Measurements from ENCODE around the gene ETFB. TPM values are rescaled to one million over a fixed set of nuclear protein-coding genes. Genes with fewer than 3 reads are reported as not detected.

Gene ETFB
- total and polyA plus RNA-seq, 2 experiments from 2014 or later, result 203 to 433 TPM

DNA sequence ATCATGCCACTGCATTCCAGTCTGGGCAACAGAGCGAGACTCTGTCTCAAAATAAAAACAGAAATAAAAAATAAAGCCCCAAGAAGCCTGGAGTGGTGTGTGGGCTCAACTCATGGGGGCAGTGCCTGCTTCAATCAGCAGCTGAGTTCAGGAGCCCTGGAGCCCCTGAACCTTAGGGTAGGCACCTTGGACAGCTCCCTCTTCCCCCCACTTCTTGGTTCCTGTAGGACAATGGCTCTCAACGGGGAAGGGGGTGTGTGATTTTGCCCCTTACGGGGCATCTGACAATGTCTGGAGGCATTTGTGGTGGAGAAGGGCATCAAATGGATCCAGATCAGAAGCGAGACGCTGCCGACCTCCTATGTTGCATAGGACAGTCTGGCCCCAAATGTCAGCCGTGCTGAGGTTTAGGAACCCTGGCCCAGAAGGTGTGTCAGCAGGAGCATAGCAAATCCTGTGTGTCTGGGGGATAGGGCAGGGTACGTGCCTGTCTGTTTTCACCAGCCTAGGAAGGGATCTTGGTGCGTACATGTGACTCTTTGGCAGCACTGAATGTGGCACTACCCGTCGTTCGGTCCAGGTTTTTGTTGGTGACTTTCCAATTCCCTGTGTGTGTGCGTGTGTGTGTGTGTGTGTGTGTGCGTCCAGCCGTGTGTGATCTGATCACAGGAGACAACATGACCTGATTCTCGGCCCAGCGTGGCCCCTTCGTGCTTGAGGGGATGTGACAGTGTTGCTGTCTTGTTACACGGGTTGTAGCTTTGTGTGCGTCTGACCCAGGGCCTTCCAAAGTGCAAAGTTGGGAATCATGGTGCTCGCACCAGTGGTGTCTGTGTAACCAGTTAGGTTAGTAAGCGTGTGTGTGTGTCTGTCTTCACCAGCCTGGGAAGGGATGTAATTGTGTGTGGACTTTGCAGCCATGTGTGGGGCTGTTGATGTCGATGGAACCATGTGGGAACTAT is 47.2 kb downstream of the ETFB start:
- no peaks in the 10 kb centered on the region for H3K36me3 ChIP-seq
- H3K27ac ChIP-seq, result no peak overlapping the region
- TF ChIP-seq, protein P1, sequence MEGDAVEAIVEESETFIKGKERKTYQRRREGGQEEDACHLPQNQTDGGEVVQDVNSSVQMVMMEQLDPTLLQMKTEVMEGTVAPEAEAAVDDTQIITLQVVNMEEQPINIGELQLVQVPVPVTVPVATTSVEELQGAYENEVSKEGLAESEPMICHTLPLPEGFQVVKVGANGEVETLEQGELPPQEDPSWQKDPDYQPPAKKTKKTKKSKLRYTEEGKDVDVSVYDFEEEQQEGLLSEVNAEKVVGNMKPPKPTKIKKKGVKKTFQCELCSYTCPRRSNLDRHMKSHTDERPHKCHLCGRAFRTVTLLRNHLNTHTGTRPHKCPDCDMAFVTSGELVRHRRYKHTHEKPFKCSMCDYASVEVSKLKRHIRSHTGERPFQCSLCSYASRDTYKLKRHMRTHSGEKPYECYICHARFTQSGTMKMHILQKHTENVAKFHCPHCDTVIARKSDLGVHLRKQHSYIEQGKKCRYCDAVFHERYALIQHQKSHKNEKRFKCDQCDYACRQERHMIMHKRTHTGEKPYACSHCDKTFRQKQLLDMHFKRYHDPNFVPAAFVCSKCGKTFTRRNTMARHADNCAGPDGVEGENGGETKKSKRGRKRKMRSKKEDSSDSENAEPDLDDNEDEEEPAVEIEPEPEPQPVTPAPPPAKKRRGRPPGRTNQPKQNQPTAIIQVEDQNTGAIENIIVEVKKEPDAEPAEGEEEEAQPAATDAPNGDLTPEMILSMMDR (IDR thresholded peaks at IDR 0.05; ENCODE audit: low read depth, low read length), result no peak
- no peak overlapping the region for H3K4me3 ChIP-seq
- H3K4me1 ChIP-seq (ENCODE audit: low read depth), result no peaks in the 10 kb centered on the region
- no peaks in the 10 kb centered on the region for H3K9me3 ChIP-seq (ENCODE audit: low read depth)
- no peaks in the 10 kb centered on the region for H3K27me3 ChIP-seq
- no peak for DNase-seq (ENCODE audit: low read depth in 1 of 2, low spot score in 1 of 2)

DNA sequence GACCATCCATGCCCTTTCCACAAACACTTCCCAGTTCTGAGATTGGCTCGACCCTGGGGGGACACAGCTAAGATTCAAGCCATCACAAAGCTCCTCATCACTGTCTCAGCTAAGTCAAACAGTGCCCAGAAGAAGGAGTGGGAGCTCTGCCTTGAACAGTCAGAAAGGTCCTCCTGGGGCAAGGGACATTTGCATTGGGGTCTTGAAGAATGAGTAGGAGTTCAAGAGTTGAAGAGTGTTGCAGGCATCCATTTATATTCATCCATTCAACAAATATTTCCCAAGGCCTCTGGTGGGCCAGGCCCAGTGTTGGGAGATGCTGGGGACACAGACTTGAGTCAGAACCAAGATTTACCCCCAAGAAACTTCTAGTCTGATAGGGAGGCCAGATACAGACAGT is 48.2 kb downstream of the ETFB start:
- Histone ChIP-seq H3K4me3 (no peak overlapping the region), H3K27ac (no peak overlapping the region), H3K36me3 (no peaks in the 10 kb centered on the region), H3K27me3 (no peaks in the 10 kb centered on the region), H3K4me1 (ENCODE audit: low read depth) (no peaks in the 10 kb centered on the region), H3K9me3 (ENCODE audit: low read depth) (no peaks in the 10 kb centered on the region)
- TF ChIP-seq, protein P1 (IDR thresholded peaks at IDR 0.05; ENCODE audit: low read depth, low read length), result no peak
- DNase-seq (ENCODE audit: low read depth in 1 of 2, low spot score in 1 of 2), result no peak

DNA sequence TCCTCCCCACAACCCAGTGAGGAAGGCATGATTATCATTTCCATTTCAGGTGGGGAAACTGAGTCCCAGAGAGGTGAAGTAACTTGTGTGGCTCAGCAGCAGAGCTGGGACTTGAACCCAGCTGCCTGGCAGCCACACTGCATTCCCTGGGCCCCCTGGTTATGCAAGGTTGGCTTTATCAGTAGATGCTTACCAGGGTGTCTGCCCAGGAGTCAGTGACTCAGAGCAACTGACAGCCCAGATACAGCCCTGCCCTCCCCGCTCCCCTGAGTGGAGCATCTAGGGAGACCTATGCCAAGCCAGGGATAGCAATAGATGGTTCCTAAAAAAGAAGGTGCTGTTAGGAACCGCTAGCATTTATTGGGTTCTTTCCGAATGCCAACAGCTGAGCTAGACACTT is 48.8 kb downstream of the ETFB start:
- Histone ChIP-seq H3K4me1 (ENCODE audit: low read depth) (no peaks in the 10 kb centered on the region), H3K4me3 (no peak overlapping the region), H3K9me3 (ENCODE audit: low read depth) (no peaks in the 10 kb centered on the region), H3K27ac (no peak overlapping the region), H3K36me3 (no peaks in the 10 kb centered on the region), H3K27me3 (no peaks in the 10 kb centered on the region)
- peak in 1 of 2 donors; percentile 27 for DNase-seq (ENCODE audit: low read depth in 1 of 2, low spot score in 1 of 2)
- TF ChIP-seq, protein P1 (IDR thresholded peaks at IDR 0.05; ENCODE audit: low read depth, low read length), result no peak

DNA sequence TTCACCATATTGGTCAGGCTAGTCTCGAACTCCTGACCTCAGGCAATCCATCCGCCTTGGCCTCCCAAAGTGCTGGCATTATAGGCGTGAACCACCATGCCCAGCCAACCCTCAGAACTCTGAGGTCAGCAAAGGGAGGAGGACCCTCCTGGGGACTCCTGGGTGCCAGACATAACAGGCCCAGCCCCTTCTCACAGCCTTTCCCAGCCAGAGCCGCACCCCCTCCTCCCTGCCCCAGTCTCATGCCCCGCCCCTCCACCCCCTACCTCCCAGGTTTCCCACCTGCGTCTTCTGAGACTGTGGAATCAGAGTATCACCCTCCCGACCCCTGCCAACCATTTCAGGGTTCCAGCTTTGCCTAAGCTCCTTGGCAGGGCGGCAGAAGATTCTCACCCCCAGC is 49.5 kb downstream of the ETFB start:
- Histone ChIP-seq H3K27me3 (no peaks in the 10 kb centered on the region), H3K9me3 (ENCODE audit: low read depth) (no peaks in the 10 kb centered on the region), H3K36me3 (no peaks in the 10 kb centered on the region), H3K27ac (no peak overlapping the region), H3K4me3 (no peak overlapping the region), H3K4me1 (ENCODE audit: low read depth) (no peaks in the 10 kb centered on the region)
- DNase-seq (ENCODE audit: low read depth in 1 of 2, low spot score in 1 of 2), result no peak
- TF ChIP-seq, protein P1 (IDR thresholded peaks at IDR 0.05; ENCODE audit: low read depth, low read length), result no peak

DNA sequence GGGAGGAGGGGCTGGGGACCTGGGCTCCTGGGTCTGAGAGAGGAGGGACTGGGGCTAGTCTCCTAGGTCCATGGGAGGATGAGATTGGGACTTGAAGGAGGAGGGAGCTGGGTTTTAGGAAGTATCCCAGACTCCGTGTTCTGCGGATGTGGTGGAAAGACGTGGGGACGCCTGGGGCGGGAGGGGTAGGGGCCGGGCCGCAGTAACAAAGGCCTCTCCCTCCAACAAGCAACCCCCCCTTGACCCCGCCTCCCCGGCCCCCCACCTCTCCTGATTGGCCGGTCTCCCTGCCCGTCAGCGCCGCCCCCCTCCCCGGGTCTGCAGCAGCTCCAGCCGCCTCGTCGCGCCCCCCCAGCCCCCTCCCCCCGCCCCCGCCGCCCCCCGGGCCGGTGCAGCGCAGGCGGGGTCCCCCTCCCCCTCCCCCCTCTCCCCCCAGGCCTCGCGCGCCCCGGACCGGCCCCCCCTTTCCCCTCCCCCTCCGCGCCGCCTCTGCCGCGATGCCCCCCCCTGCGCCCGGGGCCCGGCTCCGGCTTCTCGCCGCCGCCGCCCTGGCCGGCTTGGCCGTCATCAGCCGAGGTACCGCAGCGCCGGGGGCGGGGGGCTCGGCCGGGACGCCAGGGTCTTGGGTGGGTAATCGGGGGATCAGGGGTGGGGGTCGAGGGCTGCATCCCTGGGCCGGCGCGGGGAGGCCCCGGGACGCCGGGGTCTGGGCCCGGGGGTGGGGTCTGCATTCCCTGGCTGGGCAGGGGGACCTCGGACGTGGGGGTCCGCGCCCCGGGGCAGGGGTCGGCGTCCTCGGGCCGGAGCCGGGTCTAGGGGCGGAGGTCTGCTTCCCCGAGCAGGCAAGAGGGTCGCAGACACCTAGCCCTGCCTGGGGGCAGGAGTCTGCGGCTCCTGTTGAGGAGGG is 54.6 kb downstream of the ETFB start, which contains the start of gene IGLON5:
IGLON5 (plus strand) TSS at position 294 of the 907 bp plus-strand sequence; CDS start at position 498, 204 bp downstream.
- no peak within 1 kb of the TSS for H3K27ac ChIP-seq

More for the DNA sequence above, 54.6 kb downstream of the ETFB start, which contains the start of gene IGLON5:
- no peaks in the 10 kb centered on the region for H3K27me3 ChIP-seq
- peak within 1 kb of the TSS; percentile 43 for H3K4me3 ChIP-seq
- H3K36me3 ChIP-seq, result no peaks in the 10 kb centered on the region
- H3K9me3 ChIP-seq (ENCODE audit: low read depth), result no peaks in the 10 kb centered on the region
- peak in 1 of 2 donors; percentile 40 for DNase-seq (ENCODE audit: low read depth in 1 of 2, low spot score in 1 of 2)
- TF ChIP-seq, protein P1 (IDR thresholded peaks at IDR 0.05; ENCODE audit: low read depth, low read length), result no peak
- H3K4me1 ChIP-seq (ENCODE audit: low read depth), result no peaks in the 10 kb centered on the region

Data from cardiac muscle cell (in vitro differentiated cells and primary cell).